Natural killer cell treated with Interleukin-12 subunit alpha and Interleukin-12 subunit beta and Interleukin-15 and Interleukin-18, amount 100 ng/mL, for 72 hours (primary cell): ENCODE results near the gene SPATA31A7. TPM values are rescaled to one million over a fixed set of nuclear protein-coding genes. Genes with fewer than 3 reads are reported as not detected.
"Not testable (repeated sequence)": the region's sequence is repeated elsewhere in the genome, so short reads cannot be mapped to it uniquely, and the experiment has no call there.

Experiments used
- ATAC-seq, 2 donors: fragments of 150-1000 bp; cut with Tn5 transposase in 1 of 2; sonication (Bioruptor Pico), chemical (Tn5 transposase) in 1 of 2; 2 replicates each; pipeline ENCODE4 v1.10.0; 2021
- DNase-seq: peaks from one replicate; pipeline ENCODE4 v3.0.0; 2022; ENCODE audit warnings: low spot score
- H3K27ac Mint-ChIP-seq, 2 donors: 1 replicate in 1 of 2; 2 replicates in 1 of 2; pipeline ENCODE4 v1.8.0; 2022; ENCODE audit warnings: mixed read lengths in 2 of 2, mild to moderate bottlenecking in 1 of 2, moderate library complexity in 1 of 2
- H3K27me3 Mint-ChIP-seq, 2 donors: 1 replicate in 1 of 2; 2 replicates in 1 of 2; pipeline ENCODE4 v1.8.0; 2022; ENCODE audit warnings: mixed read lengths in 2 of 2
- H3K36me3 Mint-ChIP-seq: one replicate; pipeline ENCODE4 v1.8.0; 2022; ENCODE audit warnings: mixed read lengths
- H3K4me1 Mint-ChIP-seq, 2 donors: 1 replicate in 1 of 2; 2 replicates in 1 of 2; pipeline ENCODE4 v1.8.0; 2022; ENCODE audit warnings: low read depth in 2 of 2, mixed read lengths in 2 of 2, mild to moderate bottlenecking in 1 of 2
- H3K4me3 Mint-ChIP-seq: one replicate; pipeline ENCODE4 v1.8.0; 2022; ENCODE audit warnings: mixed read lengths
- H3K9me3 Mint-ChIP-seq: 2 replicates; pipeline ENCODE4 v1.8.0; 2022; ENCODE audit warnings: mixed read lengths
- total RNA-seq, 2 donors: library from RNA; stranded (reverse); gene quantifications; one replicate each; pipeline ENCODE4 v1.2.3, GENCODE V29; 2022

Gene SPATA31A7
- not detected for total RNA-seq

GRCh38 chr9:61189736-61190135, at the start of gene SPATA31A7:
Gene SPATA31A7 (plus strand): TSS chr9:61190036. CDS start chr9:61190065, 29 bp downstream.
- not testable (repeated sequence) for DNase-seq, H3K36me3 Mint-ChIP-seq, H3K27me3 Mint-ChIP-seq, H3K9me3 Mint-ChIP-seq, ATAC-seq, H3K4me1 Mint-ChIP-seq, H3K4me3 Mint-ChIP-seq, H3K27ac Mint-ChIP-seq

- DNase-seq, H3K4me3 Mint-ChIP-seq, H3K27ac Mint-ChIP-seq, H3K9me3 Mint-ChIP-seq, H3K27me3 Mint-ChIP-seq, H3K4me1 Mint-ChIP-seq, H3K36me3 Mint-ChIP-seq, ATAC-seq: not testable (repeated sequence)
Observed at GRCh38 chr9:61226438-61226837, 36.6 kb downstream of the SPATA31A7 start.
